Cerebellar nuclear complex (tissue), 1 donor: ENCODE results near the gene ZNF280A.
"Not testable (repeated sequence)": the region's sequence is repeated elsewhere in the genome, so short reads cannot be mapped to it uniquely, and the experiment has no call there.

Source experiments
- DNase-seq, 2 experiments: peaks; one replicate each; lab custom pipeline; 2025; lab: John Stamatoyannopoulos, UW

ZNF280A gene

GRCh38 chr22:22512951-22513350 is 7.1 kb downstream of the ZNF280A start:
- no peak for DNase-seq

DNA sequence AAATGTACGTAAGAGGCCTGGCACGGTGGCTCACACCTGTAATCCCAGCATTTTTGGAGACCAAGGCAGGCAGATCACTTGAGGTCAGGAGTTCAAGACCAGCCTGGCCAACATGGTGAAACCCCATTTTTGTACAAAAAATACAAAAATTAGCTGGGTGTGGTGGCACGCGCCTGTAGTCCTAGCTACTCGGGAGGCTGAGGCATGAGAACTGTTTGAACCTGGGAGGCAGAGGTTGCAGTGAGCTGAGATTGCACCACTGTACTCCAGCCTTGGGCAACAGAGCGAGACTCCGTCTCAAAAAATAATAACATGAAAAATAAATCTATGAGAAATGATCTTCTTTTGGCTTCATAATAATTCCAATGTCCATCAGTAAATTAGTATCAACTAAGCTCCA is 9.2 kb downstream of the ZNF280A start:
- DNase-seq = not testable (repeated sequence)

GRCh38 chr22:22509912-22510311 is 10.2 kb downstream of the ZNF280A start:
- DNase-seq = not testable (repeated sequence)

- peak in 1 of 2 experiments; percentile 27 for DNase-seq
These were observed 11.5 kb downstream of the ZNF280A start, which contains the start of gene ZNF280B for GRCh38 chr22:22508274-22509176. TSS of gene ZNF280B (minus strand) at chr22:22508742. CDS start at chr22:22489398, 19,344 bp downstream.

- DNase-seq = no peak
These were observed 12.3 kb downstream of the ZNF280A start for GRCh38 chr22:22507743-22508273.

DNA sequence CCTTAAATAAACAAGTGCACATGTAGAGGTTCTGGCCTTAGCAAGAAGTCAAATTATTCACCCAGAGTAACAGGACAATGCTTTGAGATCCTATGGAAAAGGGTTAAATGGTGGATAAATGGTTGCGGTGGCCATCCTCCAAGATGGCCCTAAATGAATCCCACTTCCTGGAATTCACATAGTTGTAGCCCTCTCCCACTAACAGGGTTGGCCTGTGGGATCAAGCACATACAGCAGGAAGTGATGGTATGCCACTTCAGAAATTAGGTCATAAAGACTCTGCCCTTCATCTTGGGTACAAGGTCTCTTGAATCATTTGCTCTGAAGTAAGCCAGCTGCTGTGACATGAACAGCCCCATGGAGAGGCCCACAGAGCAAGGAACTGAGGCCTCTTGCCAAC is 13.3 kb downstream of the ZNF280A start:
- DNase-seq = no peak

DNA sequence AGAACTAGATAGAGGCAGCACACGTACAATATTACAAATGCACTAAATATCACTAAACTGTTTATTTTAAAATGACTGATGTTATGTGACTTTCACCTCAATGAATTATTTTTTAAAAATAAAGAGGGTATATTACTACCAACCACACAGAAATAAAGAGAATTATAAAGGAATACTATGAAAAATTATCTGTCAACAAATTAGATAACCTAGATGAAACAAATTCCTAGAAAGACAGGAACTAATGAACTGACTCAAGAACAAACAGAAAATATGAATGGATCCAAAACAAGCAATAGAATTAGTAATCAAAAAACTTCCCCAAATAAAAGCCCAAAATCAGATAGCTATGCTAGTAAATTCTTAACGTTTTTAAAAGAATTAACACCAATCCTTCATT is 21.8 kb downstream of the ZNF280A start:
- no peak for DNase-seq

GRCh38 chr22:22491589-22491988 is 28.5 kb downstream of the ZNF280A start:
- DNase-seq = not testable (repeated sequence)

DNA sequence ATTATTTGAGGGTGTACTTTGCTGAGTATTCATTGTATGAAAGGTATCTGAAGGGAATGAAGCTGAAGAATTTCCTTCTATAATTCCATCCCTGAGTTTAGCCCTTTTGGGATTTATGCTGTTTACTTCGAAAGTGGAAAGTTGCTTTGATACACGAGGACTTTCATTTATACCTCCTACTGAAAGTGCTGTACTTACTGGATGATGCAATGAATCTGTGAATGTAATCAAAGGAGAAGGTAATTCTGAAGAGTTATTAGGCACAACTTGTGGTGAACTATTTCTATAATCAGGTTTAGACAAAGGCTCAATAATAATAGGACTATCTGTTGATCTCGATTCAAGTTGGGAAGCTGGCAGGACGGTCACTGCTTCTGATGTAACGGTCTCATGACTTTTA is 31.3 kb downstream of the ZNF280A start:
- no peak for DNase-seq

DNA sequence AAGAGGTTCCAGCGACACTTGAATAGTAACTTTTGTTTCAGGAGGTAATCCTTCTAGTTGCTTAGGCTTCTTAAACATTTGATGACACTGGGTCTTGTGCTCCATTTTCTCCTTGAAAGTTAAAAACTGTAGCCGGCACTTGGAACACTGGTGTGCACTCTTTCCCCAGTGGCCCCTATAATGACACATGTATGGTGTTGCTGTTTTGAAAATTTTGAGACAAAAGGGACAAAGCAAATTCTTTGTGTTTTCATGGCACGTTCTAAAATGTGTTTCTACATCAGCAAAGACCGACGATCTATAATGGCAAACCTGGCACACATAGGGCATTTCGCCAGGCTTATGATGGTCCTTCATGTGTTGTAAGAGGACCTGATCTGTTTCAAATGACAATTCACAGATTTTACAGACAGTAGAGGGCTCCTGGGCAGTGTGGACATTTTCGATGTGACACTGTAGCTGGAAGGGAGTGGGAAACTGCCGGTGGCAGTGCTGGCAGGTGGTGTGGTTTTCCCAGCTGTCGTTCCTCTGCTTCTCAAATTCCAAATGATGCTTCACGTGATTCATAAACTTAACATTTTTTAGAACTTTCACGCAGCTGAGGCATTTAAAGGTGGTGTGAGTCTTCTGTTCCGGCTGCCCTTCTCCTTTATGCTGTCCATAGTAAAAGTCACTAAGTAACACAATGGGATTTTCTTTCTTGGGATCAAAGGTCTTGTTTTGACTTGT is 32.0 kb downstream of the ZNF280A start:
- no peak for DNase-seq

DNA sequence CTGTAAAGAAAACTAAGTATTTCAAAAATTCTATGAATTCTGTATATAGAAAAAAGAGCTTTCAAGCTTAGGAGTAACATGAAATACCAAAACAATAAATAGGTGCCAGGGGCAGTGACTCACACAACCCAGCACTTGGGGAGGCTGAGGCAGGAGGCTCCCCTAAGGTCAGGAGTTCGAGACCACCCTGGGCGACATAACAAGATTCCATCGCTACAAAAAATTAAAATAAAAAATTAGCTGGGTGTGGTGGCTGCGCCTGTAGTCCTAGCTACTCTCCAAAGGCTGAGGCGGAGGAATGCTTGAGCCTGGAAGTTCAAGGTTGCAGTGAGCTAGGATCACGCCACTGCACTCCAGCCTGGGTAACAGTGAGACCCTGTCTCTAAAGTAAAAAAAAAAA is 33.0 kb downstream of the ZNF280A start:
- DNase-seq = no peak

- no peak for DNase-seq
These were observed 33.8 kb downstream of the ZNF280A start for GRCh38 chr22:22486132-22486899.

- DNase-seq = no peak
These were observed 34.5 kb downstream of the ZNF280A start for GRCh38 chr22:22485524-22485923.

- no peak for DNase-seq
These were observed 36.0 kb downstream of the ZNF280A start for GRCh38 chr22:22484023-22484422.

DNA sequence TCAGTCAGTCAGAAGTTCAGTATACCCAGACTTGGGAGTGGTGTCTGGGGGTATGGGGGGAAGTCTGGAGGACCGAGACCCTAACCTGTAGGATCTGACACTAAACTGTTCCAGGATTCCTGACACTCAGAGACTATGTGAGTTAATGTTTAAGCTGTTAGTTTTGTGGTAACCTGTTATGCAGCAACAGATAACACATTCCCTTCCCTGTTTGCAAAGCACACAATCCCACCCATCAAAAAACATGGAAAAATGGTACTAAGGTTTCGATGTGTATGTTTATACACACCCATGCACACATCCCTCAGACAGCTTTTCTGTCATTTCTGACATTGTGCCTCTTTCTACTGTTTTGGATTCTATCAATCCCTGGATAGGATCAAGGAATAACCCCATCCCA is 39.1 kb downstream of the ZNF280A start:
- DNase-seq = no peak

DNA sequence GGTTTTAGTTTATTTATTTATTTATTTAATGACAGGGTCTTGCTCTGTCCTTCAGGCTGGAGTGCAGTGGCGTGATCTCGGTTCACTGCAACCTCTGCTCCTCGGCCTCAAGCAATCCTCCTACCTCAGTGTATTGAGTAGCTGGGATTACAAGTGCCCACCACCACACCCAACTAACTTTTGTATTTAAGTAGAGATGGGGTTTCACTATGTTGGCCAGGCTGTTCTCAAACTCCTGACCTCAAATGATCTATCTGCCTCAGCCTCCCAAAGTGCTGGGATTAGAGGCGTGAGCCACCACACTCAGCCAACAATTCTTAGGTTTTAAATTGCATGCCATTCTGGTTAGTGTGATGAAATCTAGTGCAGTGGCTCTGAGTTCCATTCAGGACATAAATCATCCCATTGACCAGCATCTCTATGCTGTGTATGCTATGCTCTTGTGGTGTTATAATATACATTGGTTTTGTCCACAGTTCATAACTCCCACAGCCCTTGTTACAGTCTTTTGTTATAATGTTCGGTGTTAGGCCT is 40.0 kb downstream of the ZNF280A start:
- no peak for DNase-seq

DNA sequence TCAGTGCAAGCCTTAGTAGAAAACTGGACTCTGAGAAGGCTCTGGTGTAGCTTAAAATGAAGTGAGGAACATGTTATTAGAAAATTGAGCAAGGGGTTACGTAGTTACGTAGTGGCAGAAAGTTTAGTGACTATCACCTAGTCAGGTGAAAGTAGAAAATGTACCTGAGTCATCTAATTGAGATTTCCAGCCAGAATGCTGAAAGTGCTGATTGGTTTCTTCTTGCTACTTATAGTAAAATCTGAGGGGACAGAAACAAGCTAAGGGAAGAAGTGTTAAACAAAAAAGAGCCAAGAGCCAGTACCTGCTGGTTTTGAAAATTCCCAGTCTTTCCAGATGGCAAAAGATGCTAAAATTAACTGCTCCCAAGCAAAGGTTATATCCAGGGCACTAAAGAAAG is 41.0 kb downstream of the ZNF280A start:
- no peak for DNase-seq

DNA sequence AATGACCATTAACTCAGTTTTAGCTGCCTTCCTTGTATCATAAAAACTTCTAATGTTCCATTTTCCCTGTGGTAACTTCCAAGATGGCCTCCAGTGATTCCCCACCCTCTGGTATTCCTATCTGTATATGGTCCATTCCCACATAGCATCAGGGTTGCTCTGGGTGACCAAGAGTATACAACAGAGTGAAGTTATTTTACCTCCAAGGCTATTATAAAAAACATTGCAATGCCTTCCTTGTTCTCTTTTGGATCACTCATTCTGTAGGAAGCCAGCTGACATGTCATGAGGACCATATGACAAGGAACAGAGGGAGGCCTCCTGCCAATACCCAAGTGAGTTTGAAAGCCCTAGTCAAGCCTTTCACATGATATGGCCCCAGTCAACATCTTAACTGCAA is 41.6 kb downstream of the ZNF280A start:
- DNase-seq = no peak

- no peak for DNase-seq
These were observed 45.3 kb downstream of the ZNF280A start for GRCh38 chr22:22474733-22475132.

GRCh38 chr22:22471104-22471503 is 49.0 kb downstream of the ZNF280A start:
- not testable (repeated sequence) for DNase-seq

DNA sequence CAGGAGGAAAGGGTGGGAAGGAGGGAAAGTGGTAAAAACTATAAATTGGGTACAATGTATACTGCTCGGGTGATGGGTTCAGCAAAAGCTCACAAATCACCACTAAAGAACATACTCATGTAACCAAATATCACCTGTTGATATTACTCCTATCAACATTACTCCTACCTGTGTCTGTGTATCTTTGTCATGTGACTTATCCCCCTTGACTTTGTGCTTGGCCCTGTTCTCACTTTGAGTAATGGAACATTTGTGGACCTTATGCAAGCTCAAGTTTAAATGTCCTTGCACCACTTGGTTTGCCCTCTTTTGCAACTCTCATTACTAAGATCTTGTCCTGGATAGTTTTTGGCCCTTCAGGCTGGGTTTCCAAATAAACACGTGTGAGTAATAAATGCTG is 50.5 kb downstream of the ZNF280A start:
- DNase-seq = no peak
